Measurements from ENCODE around the gene MOGAT2.

GRCh38 chr11:75775056-75775455 lies 57.4 kb downstream of the MOGAT2 start:
- TF ChIP-seq CTCF (IDR thresholded peaks at IDR 0.05; ENCODE audit: extremely low read depth in 1 of 2, insufficient read depth in 1 of 2, low read depth in 1 of 2, low read length in 2 of 2) (no peak), EZH2 (IDR thresholded peaks at IDR 0.05; ENCODE audit: borderline replicate concordance, low read depth, low read length, severe bottlenecking) (no peak)
